Loucy (cell line): ENCODE data around the gene FIGN.

ENCODE experiments used
- H2AFZ ChIP-seq: fragments of 200-600 bp; sonication (generic); 2 replicates; pipeline ENCODE4 v1.6.0; 2016; ENCODE audit warnings: antibody characterized with exemption, mild to moderate bottlenecking, low read length, moderate library complexity
- H3F3A ChIP-seq: fragments of 200-600 bp; 2 replicates; pipeline ENCODE4 v1.6.0; 2016; ENCODE audit warnings: antibody characterized with exemption, low read depth, mild to moderate bottlenecking
- H3K27me3 ChIP-seq: fragments of 200-600 bp; sonication (generic); 2 replicates; pipeline ENCODE4 v1.6.1; 2014; ENCODE audit warnings: low read length, mild to moderate bottlenecking; ENCODE audit not compliant: insufficient read depth, poor library complexity, severe bottlenecking
- H3K36me3 ChIP-seq: fragments of 200-600 bp; sonication (generic); 2 replicates; pipeline ENCODE4 v1.6.1; 2016; ENCODE audit warnings: low read length; ENCODE audit not compliant: insufficient read depth
- H3K4me1 ChIP-seq: fragments of 200-600 bp; sonication (generic); 2 replicates; pipeline ENCODE4 v1.5.1; 2014; ENCODE audit warnings: low read length, mild to moderate bottlenecking; ENCODE audit not compliant: insufficient read depth, poor library complexity, severe bottlenecking
- H3K4me2 ChIP-seq: fragments of 200-600 bp; sonication (generic); 2 replicates; pipeline ENCODE4 v1.6.0; 2014; ENCODE audit warnings: antibody characterized with exemption, low read length, low read depth, mild to moderate bottlenecking; ENCODE audit not compliant: poor library complexity, severe bottlenecking
- H3K4me3 ChIP-seq: fragments of 200-600 bp; sonication (generic); 2 replicates; pipeline ENCODE4 v1.5.1; 2014; ENCODE audit warnings: low read length, mild to moderate bottlenecking, mixed read lengths; ENCODE audit not compliant: poor library complexity, severe bottlenecking
- H3K79me2 ChIP-seq: fragments of 200-600 bp; sonication (generic); 2 replicates; pipeline ENCODE4 v1.6.1; 2014; ENCODE audit warnings: low read length; ENCODE audit not compliant: insufficient read depth
- H3K9ac ChIP-seq: fragments of 200-600 bp; sonication (generic); 2 replicates; pipeline ENCODE4 v1.6.0; 2014; ENCODE audit warnings: mild to moderate bottlenecking, low read depth, low read length, moderate library complexity; ENCODE audit not compliant: poor library complexity, severe bottlenecking
- H3K9me2 ChIP-seq: fragments of 200-600 bp; sonication (generic); replicated peaks from 2 replicates; pipeline ENCODE4 v1.6.1; 2016; ENCODE audit warnings: low read depth, low read length, mixed read lengths
- H3K9me3 ChIP-seq: fragments of 200-600 bp; sonication (generic); 2 replicates; pipeline ENCODE4 v1.6.1; 2014; ENCODE audit warnings: mild to moderate bottlenecking, antibody characterized with exemption, low read length, low read depth; ENCODE audit not compliant: insufficient read depth
- H4K20me1 ChIP-seq: fragments of 200-600 bp; sonication (generic); 2 replicates; pipeline ENCODE4 v1.6.0; 2014; ENCODE audit warnings: antibody characterized with exemption, low read length, mild to moderate bottlenecking; ENCODE audit not compliant: insufficient read depth, poor library complexity, severe bottlenecking
- EZH2phosphoT487 ChIP-seq: fragments of 200-600 bp; IDR thresholded peaks from 2 replicates; pipeline ENCODE4 v1.6.1; 2018; ENCODE audit warnings: antibody characterized with exemption, mild to moderate bottlenecking, moderate library complexity, borderline replicate concordance
- TF ChIP-seq, protein P1 (sequence below): fragments of 200-600 bp; sonication (generic); conservative IDR thresholded peaks from 2 replicates; pipeline ENCODE4 v1.5.1; 2014; ENCODE audit warnings: mild to moderate bottlenecking, antibody characterized with exemption, low read length

The FIGN gene, protein sequence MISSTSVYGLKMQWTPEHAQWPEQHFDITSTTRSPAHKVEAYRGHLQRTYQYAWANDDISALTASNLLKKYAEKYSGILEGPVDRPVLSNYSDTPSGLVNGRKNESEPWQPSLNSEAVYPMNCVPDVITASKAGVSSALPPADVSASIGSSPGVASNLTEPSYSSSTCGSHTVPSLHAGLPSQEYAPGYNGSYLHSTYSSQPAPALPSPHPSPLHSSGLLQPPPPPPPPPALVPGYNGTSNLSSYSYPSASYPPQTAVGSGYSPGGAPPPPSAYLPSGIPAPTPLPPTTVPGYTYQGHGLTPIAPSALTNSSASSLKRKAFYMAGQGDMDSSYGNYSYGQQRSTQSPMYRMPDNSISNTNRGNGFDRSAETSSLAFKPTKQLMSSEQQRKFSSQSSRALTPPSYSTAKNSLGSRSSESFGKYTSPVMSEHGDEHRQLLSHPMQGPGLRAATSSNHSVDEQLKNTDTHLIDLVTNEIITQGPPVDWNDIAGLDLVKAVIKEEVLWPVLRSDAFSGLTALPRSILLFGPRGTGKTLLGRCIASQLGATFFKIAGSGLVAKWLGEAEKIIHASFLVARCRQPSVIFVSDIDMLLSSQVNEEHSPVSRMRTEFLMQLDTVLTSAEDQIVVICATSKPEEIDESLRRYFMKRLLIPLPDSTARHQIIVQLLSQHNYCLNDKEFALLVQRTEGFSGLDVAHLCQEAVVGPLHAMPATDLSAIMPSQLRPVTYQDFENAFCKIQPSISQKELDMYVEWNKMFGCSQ

DNA sequence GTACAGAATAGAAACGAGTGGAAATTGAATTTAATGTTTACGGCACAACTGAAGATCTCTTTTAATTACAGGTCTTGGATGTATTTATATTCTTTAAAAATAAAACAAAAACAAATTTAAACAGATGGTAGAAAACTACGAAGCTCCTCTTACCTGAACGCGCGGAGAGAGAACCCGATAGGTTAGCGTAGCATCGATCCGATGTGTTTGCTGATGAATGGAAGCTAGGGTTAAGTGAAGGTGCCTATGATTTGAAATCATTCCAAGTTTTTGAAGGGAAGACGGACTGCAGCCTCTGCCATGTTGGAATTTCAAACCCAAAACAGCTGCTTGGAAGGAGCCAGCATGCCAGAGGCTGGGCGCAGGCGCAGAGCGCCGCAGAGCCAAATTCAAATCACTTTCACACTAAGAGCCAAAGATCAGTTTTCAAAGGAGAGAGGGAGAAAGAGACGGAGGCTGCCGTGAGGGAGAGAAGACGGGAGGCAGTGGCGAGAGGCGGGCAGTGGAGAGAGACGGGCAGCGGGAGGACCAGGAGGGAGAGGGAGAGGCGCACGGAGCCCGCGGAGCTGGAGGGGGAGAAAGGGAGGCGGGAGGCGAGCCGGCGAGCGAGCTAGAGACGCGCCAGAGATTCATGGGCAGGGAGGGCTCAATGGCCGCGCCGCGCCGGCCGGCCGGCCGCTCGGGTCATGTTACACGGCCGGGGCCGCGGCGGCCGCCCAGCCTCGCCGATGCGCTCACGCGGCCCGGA, at the start of gene FIGN:
TSS of gene FIGN (minus strand) at position 324 of the 748 bp plus-strand sequence. CDS start 1,081 bp downstream, outside the sequence.
- no peak within 1 kb of the TSS for H3K9ac ChIP-seq

DNA sequence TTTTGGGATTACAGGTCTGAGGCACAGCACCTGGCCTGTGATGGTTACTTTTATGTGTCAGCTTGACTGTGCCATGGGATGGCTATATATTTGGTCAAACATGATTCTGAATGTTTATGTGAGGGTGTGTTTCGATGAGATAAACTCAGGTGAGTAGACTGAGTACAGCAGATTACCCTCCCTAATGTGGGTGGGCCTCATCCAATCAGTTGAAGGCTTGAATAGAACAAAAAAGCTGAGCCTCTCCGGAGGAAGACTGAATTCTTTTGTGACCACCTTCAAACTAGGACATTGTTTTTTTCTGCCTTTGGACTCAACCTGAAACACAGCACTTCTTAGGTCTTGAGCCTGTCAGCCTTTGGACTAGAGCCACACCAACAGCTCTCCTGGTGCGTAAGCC, 49.4 kb upstream of the FIGN start:
- H3K36me3 ChIP-seq: no peaks in the 10 kb centered on the region
- H3K4me2 ChIP-seq: no peak overlapping the region
- H3K9ac ChIP-seq: no peak overlapping the region
- TF ChIP-seq, protein P1, sequence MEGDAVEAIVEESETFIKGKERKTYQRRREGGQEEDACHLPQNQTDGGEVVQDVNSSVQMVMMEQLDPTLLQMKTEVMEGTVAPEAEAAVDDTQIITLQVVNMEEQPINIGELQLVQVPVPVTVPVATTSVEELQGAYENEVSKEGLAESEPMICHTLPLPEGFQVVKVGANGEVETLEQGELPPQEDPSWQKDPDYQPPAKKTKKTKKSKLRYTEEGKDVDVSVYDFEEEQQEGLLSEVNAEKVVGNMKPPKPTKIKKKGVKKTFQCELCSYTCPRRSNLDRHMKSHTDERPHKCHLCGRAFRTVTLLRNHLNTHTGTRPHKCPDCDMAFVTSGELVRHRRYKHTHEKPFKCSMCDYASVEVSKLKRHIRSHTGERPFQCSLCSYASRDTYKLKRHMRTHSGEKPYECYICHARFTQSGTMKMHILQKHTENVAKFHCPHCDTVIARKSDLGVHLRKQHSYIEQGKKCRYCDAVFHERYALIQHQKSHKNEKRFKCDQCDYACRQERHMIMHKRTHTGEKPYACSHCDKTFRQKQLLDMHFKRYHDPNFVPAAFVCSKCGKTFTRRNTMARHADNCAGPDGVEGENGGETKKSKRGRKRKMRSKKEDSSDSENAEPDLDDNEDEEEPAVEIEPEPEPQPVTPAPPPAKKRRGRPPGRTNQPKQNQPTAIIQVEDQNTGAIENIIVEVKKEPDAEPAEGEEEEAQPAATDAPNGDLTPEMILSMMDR: no peak
- TF ChIP-seq EZH2phosphoT487: no peak
- H3K9me2 ChIP-seq: no peaks in the 10 kb centered on the region
- H3K4me3 ChIP-seq: no peak overlapping the region
- no peaks in the 10 kb centered on the region for H4K20me1 ChIP-seq
- H3K4me1 ChIP-seq: no peaks in the 10 kb centered on the region
- H2AFZ ChIP-seq: no peak overlapping the region
- H3K27me3 ChIP-seq: no peaks in the 10 kb centered on the region
- H3F3A ChIP-seq: no peaks in the 10 kb centered on the region
- no peaks in the 10 kb centered on the region for H3K9me3 ChIP-seq
- H3K79me2 ChIP-seq: no peaks in the 10 kb centered on the region

More for the DNA sequence above, at the start of gene FIGN:
- Histone ChIP-seq H3K9me3 (no peaks in the 10 kb centered on the region), H3K36me3 (no peaks in the 10 kb centered on the region), H3K9me2 (no peaks in the 10 kb centered on the region), H3K4me1 (no peaks in the 10 kb centered on the region), H3K4me2 (no peak within 1 kb of the TSS), H4K20me1 (no peaks in the 10 kb centered on the region), H2AFZ (no peak within 1 kb of the TSS), H3K27me3 (no peaks in the 10 kb centered on the region), H3K79me2 (no peaks in the 10 kb centered on the region), H3K4me3 (no peak within 1 kb of the TSS), H3F3A (no peaks in the 10 kb centered on the region)
- no peak for TF ChIP-seq EZH2phosphoT487
- TF ChIP-seq, protein P1: no peak

DNA sequence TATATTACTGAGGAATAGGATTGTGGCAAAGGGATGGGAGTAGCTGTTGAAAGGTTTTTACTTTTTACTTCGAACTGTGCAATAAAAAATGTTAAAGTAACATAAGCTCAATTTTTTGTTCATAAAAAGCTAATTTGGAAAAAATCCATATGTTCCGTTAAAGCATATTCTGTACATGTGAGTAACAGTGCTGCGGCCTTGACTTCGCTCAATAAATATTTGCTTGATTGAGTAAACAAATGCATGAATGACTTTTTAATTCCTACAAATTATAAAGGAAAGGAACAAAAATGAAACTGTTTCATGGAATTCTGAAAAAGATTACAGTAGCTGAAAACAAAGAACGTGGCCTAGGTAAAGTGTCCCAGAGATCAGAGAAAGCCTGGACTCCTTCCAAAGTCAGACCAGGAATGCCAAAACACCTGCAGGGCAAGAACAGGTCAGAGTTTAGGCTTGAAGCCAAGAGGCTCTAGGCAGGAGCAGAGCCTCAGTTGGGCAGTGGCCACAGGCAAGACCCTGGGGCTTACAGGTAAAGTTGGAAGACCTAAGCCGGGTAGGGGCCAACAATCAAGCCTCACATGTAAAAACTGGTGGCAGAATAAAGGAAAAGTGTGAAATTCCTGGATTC, 44.3 kb upstream of the FIGN start:
- Histone ChIP-seq H3K4me2 (no peak overlapping the region), H3K4me1 (no peaks in the 10 kb centered on the region), H3K4me3 (no peak overlapping the region), H4K20me1 (no peaks in the 10 kb centered on the region), H3K9me3 (no peaks in the 10 kb centered on the region), H3K79me2 (no peaks in the 10 kb centered on the region), H3K36me3 (no peaks in the 10 kb centered on the region), H3K9ac (no peak overlapping the region), H3K27me3 (no peaks in the 10 kb centered on the region), H3K9me2 (no peaks in the 10 kb centered on the region), H2AFZ (no peak overlapping the region), H3F3A (no peaks in the 10 kb centered on the region)
- TF ChIP-seq, protein P1: no peak
- TF ChIP-seq EZH2phosphoT487: no peak
